ENCODE data around the gene FARP1.

FARP1 gene, protein sequence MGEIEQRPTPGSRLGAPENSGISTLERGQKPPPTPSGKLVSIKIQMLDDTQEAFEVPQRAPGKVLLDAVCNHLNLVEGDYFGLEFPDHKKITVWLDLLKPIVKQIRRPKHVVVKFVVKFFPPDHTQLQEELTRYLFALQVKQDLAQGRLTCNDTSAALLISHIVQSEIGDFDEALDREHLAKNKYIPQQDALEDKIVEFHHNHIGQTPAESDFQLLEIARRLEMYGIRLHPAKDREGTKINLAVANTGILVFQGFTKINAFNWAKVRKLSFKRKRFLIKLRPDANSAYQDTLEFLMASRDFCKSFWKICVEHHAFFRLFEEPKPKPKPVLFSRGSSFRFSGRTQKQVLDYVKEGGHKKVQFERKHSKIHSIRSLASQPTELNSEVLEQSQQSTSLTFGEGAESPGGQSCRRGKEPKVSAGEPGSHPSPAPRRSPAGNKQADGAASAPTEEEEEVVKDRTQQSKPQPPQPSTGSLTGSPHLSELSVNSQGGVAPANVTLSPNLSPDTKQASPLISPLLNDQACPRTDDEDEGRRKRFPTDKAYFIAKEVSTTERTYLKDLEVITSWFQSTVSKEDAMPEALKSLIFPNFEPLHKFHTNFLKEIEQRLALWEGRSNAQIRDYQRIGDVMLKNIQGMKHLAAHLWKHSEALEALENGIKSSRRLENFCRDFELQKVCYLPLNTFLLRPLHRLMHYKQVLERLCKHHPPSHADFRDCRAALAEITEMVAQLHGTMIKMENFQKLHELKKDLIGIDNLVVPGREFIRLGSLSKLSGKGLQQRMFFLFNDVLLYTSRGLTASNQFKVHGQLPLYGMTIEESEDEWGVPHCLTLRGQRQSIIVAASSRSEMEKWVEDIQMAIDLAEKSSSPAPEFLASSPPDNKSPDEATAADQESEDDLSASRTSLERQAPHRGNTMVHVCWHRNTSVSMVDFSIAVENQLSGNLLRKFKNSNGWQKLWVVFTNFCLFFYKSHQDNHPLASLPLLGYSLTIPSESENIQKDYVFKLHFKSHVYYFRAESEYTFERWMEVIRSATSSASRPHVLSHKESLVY

DNA sequence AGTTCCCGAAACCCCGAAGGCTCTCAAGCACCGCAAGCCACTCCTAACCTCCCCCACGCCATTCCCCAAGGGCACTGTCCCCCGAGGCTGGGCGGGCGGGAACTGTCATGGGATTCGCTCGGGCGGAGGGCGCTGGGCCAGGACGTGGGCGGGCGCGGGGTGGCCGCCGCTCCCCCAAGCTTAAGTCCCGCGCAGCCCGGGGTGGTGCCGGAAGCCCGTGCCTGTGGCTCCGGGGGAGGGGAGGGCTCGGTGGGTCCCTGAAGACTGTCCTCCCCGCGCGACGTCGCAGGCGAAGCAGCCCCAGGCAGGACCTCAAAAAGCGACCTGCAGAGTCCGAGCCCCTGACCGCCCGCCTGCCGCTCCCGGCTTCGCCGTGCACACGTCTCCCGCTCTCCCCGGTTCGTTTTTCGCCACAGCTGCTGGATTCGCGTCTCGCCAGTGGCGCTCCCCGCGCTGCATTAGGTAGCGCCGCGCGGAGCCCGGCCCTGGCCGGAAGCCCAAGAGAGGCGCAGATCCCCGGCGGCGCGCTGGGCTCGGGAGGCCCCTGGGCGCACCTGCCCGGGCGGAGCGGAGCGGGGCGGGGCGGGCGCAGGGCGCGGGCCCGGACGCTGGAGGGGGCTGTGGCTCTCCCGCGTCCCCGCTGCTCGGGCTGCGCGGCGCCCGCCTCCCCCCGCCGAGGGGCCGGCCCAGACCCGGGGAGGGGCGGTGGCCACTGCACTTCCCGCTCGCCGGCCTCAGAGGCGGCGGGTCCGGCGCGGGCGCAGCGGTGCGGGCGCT is at the start of gene FARP1:
Gene FARP1, plus strand, starts transcription at position 715 of the 777 bp plus-strand sequence. CDS start 70,149 bp downstream, outside the sequence.
- DNase-seq: peak; percentile 27

DNA sequence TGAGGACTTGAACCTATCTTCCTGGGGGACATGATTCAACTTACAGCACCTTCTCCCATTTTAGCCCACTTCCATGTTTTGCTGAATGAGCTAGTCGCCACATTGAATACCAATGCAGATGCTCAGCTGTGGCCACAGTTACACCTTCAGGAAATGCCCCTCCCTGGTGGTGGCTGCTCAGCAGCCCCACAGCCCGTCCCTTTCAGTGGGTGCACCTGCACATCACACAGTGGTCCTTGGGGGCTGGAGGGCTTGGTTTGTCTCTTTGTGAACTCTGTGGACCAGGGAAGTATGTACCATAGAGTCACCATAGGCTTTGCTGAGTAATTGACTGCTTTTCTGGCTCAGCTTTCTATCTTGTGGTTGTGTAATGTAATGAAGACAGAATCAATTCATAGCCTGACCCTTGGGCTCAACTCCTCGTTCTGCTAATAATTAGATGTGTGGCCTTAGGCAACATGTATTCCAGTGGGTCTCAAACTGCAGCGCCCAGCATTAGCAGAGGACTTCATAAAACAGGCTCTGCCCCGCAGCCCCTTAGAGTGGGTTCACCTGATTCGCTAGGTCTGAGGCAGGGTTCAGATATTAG is 48.1 kb upstream of the FARP1 start:
- no peak for DNase-seq

DNA sequence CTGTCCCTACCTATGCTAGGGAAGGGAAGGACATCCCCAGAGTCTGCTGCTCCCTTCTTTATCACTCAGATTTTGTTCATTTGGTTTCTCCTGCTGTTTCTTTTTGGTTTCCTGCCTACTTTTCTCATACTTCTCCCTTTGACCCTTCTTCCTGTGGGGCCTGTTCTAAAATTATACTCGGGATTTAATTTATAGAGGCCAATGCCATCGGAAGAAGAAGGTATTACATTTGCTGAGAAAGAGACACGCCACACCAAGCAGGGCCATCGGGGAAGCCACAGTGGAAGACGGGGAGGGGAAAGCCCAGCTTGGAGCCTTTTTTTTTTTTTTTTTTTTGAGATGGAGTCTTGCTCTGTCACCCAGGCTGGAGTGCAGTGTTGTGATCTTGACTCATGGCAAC is 46.8 kb upstream of the FARP1 start:
- no peak for DNase-seq

DNA sequence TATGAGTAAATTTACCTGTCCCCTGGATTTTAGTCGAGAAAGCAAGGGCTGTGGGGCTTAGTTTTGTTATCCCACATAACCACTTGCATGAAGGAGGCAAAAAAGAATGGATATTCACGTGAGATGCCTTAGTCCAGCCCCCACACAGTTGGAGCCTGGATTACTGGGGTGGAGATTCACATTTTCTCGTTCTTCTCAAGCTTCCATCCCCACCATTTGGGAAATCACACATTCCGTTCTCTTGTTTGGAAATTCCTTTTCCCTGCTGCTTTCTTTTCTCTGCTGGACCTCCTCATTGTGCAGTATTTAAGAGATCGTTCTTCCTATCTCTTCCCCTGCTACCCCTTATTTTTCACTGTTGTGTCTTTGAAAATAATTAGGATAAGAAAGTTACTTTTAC is 45.1 kb upstream of the FARP1 start:
- DNase-seq: no peak

DNA sequence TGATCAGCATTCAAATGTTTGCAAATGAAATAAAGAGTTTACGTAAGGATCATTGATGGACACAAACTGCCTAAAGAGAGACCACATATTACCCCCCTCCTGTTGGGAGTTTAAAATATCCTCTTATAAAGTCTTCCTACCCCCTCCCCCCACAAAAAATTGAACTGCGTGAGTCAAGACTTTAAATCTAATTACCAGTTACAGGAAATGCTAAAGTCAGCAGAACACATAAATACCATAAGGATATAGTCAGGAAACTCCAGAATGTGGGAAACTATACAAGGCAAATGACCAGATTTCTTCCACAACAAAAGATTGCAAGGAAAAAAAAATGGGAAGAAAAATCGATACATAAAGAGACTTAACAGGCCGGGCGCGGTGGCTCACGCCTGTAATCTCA is 44.4 kb upstream of the FARP1 start:
- no peak for DNase-seq

DNA sequence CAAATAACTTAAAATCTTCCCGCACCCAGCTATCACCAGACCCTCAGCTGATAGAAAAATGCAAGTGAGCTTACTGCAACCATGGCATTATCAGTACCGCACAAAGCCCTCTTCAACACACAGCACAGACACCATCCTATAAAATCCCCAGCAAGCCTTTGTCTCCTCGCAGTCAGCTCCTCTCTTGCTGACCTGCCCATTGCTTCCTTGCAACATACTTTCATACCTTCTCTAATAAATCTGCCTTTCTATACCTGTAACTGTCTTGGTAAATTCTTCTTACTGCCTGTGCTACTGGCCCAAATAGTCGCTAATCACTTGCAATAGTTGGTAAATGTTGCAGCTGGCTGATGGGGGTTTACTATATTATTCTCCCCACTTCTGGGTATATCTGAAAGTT is 43.3 kb upstream of the FARP1 start:
- no peak for DNase-seq

DNA sequence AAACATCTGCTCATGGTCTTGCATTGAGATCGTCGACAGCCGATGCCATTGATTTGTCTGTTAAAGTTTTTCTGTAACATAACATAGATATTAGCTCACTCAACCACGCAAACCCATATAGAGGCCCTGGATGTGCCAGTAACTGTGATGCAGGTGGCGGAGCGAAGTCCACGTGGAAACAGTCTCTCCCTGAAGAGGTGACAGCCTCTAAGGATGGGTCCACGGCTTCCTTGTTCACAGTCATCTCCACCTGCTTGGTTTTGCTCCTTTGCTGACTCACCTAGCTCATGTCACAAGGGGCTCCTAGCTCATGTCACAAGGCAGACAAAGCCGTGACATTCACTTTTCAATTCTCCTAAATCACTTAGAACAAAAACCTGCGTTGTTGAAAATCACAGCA is 42.4 kb upstream of the FARP1 start:
- DNase-seq: no peak

DNA sequence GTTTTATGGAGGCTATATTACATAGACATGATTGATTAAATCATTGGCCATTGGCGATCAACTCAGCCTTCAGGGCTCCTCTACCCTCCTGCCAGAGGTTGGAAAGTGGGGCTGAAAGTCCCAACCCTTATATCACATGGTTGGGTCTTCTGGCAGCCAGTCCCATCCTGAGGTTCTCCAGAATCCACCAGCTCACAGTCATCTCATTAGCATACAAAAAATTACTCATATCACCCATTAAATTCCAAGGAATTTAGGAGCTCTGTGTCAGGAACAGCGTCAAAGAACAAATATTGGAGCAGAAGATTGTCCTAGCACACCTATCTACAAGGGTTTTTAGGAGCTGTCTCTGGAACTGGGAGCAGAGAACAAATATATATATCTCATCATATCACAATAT is 39.4 kb upstream of the FARP1 start:
- no peak for DNase-seq

DNA sequence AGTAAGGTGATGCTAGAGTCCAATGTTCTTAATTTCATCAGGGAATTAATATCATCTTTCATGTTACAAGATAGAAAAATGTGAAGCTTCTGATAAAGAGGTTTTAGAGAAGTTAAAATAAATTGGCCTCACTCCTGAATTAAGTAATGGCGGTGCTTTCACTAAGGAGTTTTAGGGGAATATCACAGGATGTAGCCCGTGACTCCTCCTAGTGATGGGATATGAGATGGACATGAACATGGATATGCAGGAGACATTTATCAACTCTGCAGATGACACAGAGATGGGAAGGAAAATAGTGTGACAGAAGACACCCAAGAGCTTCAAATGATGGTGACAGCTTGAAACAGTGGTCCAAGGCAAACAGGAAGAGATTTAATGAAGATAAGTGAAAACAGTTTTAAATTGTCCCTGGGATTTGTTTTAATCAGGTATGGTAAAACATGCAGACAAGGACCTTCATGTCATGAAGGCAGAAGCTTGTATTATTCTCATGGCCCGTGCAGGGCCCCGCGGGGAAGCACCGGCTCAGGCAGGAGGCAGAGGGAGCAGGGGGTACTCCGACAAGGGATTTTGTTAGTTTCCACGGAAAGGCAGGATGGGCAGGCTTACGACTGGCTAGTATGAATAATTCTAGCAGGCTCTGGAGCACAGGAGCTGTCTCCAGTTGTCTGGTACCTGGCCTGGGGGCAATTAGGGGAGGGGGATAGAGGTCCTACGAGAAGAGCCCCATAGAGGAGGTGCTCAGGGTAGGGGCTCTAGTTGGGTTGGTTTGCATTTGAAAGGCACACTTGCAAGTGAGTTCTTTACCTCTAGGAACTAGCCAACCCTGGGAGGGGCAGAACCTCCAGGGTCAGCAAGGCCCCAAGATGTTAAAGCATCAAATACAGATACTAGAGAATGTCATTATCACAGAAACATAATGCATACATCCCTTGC is 38.7 kb upstream of the FARP1 start:
- DNase-seq: no peak

DNA sequence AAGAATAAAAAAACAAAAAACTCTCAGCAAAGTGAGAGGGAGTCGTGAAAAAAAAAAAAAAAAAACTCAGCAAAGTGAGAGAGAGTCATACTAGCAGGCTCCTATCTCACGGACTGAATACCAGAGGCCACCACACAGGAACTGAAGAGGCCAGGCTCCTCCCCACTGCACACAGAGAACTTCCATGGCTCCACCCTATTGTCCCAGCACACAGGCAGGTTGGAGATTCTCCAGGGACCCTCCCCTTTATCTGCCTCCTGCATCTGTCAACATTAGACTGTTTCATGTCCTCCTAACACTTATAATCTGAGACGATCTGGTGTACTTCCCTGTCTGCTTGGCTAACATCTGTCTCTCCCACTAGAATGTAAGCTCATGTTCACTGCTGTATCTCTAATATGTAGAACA is 37.0 kb upstream of the FARP1 start:
- DNase-seq: no peak

DNA sequence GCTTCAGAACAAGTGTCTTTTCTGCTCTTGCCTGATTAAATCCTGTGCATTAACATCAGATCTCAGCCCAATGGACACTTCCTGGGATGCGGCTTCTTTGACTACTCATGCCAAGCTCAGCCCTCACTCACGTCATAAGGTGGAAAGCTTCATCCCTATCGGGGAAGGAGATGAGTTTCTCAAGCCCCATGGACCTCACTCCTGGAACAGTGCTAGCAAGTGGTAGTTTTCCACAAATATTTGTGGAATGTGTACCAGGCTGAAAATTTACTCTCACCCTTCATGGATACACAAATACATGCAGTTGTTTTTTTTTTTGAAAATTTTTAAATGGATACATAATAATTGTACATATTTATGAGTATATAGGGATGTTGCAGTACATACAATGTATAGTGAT is 34.6 kb upstream of the FARP1 start:
- DNase-seq: no peak

DNA sequence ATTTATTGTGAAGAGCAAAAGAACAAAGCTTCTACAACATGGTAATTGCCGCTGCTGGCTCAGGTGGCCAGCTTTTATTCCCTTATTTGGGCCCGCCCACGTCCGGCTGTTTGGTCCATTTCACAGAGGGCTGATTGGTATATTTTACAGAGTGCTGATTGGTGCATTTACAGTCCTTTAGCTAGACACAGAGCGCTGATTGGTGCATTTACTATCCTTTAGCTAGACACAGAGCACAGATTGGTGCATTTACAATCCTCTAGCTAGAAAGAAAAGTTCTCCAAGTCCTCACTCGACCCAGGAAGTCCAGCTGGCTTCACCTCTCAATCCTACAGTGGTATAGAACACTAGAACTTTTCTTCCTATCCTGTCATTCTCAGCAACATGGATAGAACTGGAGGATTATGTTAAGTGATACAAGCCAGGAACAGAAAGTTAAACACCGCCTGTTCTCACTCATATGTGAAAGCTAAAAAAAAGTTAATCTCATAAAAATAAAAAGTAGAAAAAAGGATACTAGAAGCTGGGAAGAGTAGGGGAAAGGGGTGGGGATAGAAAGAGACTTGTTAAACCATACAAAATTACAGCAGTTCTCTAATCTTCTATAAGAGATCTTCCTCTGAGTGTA is 33.6 kb upstream of the FARP1 start:
- DNase-seq: no peak

DNA sequence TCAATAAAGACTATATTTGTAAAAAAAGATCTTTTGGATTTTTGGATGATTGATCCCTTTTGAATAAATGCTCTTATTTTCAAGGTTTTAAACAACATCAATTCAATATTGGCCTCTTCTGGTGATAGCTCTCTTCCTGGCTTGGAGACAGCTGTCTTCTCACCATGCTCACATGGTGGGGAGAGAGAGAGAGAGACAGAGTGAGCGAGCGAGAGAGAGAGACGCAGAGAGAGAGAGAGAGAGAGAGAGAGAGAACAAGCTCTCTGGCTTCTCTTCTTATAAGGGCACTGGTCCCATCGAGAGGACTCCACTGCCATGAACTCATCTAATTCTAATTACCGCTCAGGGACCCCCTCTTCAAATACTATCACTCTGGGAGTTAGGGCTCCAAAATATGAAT is 32.1 kb upstream of the FARP1 start:
- DNase-seq: no peak

DNA sequence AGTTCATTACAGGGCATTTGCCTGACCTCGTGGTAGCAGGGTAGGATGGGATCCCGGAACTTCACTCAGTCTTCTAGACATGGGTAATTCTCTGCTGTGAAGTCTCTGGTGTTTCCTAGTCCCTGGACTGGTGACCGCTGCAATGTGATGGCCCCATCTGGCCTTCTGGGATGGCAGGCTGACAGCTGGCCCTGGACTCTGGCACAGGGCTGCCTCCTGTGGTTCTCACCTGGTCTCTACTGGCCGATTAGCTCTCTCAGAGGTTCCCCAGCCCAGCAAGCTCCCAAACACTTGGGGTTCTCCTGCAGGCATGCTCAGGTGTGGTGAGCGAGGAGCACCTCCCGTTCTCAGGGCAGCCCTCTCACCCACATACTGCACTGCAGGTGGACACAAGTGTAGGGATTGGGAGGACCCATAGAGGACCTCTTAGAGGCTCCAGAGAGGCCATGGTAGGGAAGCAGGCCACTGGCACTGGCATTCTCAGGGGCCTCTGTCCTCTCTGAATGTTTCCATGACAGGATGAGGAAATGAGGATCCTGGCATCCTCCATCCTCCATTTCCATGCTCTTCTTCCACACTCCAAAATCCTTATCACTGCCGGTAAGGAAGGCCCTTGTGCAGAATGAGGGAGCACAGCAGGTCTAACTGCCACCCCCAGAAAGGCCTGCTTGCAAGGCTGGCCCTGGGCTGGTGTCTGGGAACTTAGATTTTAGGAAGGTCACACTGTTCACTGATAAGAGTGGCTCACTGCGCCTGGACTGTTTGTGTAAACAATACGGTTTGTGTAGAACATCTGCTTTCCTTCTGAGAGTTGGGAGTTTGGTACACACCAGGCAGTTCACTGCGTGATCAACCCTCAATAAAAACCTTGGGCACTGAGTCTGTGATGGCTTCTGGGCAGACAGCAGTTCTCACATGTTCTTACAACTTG is 31.5 kb upstream of the FARP1 start:
- no peak for DNase-seq

DNA sequence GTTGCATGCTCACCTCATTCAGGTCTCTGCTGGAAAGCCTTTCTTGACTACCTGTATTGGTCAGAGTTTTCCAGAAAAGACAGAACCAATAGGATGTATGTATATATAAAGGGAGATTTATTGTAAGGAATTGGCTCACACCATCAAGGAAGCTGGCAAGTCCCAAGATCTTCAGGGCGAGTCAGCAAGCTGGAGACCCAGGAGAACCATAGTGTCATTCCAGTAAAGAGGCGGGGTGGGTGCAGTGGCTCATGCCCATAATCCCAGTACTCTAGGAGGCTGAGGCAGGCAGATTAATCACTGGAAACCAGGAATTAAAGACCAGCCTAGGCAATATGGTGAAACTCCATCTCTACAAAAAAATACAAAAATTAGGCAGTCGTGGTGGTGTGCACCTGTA is 30.4 kb upstream of the FARP1 start:
- DNase-seq: no peak

DNA sequence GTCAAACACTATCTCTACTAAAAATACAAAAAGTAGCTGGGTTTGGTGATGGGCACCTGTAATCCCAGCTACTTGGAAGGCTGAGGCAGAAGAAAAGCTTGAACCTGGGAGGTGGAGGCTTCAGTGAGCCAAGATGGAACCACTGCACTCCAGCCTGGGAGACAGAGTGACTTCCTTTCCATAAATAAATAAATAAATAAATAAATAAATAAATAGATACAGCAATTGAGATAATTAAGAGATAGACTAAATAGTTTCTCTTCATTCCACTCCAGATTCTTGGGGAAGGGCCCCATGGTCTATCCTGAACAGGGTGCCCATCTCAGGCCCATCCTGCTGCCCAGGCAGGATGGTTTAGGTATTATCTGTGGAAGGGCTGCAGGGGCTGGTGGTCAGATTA is 24.0 kb upstream of the FARP1 start:
- DNase-seq: no peak

DNA sequence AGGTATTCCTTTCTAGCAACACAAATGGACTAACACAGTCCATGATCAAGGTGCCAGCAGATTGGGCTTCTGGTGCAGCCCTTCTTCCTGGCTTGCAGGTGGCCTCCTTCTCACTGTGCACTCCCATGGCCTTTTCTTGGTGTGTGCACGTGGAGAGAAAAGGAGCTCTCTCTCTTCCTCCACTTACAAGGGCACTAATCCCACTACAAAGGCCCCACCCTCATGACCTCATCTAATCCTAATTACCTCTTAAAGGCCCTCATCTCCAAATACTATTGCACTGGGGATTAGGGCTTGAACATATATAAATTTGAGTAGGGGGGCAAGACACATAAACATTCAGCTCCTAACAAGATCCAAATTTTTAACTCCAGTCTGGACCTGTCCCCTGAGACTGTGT is 19.7 kb upstream of the FARP1 start:
- no peak for DNase-seq

DNA sequence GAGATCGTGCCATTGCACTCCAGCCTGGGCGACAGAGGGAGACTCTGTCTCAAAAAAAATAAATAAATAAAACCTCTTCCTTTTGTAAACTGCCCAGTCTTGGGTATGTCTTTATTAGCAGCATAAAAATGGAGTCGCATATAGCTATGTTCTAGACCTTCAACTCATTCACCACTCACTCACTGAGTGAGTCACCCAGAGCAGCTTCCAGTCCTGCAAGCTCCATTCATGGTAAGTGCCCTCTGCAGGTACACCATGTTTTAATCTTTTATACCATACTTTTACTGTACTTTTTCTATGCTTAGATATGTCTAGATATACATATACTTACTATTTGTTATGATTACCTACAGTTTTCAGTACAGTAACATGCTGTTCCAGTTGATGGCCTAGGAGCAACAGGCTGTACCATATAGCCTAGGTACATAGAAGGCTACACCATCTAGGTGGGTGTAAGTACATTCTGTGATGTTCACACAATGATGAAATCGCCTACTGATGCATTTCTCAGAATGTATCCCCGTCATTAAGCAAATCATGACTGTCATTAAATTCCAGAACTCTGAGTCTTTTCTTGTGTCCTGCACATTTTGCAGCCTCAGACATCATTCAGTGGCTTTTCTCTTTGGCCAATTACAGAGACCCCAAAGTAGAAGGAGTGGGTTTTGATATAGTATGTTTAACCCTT is 13.7 kb upstream of the FARP1 start:
- DNase-seq: no peak

DNA sequence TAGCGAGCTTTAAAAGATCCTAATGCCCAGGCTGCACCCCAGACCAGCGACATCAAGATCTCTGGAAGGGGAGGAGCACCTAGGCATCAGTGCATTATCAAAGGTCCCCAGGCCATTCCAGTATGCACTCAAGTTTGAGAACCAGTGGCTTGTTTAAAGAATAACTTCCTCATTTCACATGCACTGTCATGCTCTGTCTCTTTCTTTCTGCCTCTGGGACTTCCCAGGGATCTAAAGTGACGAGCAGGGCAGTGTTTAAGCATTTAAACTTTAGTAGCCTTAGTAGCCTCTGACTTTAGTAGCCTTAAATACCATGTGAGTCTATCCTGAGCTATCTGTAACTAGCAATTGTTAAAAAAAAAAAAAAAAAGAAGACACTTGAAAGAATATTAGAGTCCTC is 8.9 kb upstream of the FARP1 start:
- DNase-seq: no peak
